SU-DHL-6 (cell line): ENCODE data around the gene SHISA9.

Experiments
- CTCF ChIP-seq: fragments of 200-600 bp; sonication (generic); IDR thresholded peaks from one replicate; pipeline ENCODE4 v1.5.1; 2017; ENCODE audit warnings: antibody characterized with exemption, mild to moderate bottlenecking, low read length, moderate library complexity; ENCODE audit not compliant: insufficient read depth, poor library complexity, severe bottlenecking
- EZH2phosphoT487 ChIP-seq: fragments of 200-600 bp; sonication (generic), shearing (Covaris generic); conservative IDR thresholded peaks from 2 replicates; pipeline ENCODE4 v1.6.1; 2018; ENCODE audit warnings: mild to moderate bottlenecking, antibody characterized with exemption, low read length, moderate library complexity, mixed read lengths

- TF ChIP-seq CTCF: no peak
- no peak for TF ChIP-seq EZH2phosphoT487
These were observed 137.2 kb downstream of the SHISA9 start for GRCh38 chr16:13038591-13038990.
